ENCODE data around the gene BAX.
A peak's percentile ranks its signal among the peaks of the same experiment; 100 is the strongest.
"Not testable (repeated sequence)": the region's sequence is repeated elsewhere in the genome, so short reads cannot be mapped to it uniquely, and the experiment has no call there.

BAX gene

GRCh38 chr19:48954595-48955307 is at the start of gene BAX:
TSS of gene BAX (plus strand) at chr19:48954875. CDS start at chr19:48954929, 54 bp downstream.
- peak; percentile 86 to 94 for DNase-seq

- no peak for DNase-seq
Observed at GRCh38 chr19:48905664-48906063, 49.0 kb upstream of the BAX start.

- DNase-seq: no peak
Observed at GRCh38 chr19:48906324-48906723, 48.4 kb upstream of the BAX start.

- DNase-seq: no peak
Observed at GRCh38 chr19:48907671-48908070, 47.0 kb upstream of the BAX start.

GRCh38 chr19:48909424-48910077 is 45.1 kb upstream of the BAX start:
- not testable (repeated sequence) for DNase-seq

GRCh38 chr19:48910803-48911202 is 43.9 kb upstream of the BAX start:
- no peak for DNase-seq

- DNase-seq: no peak
Observed at GRCh38 chr19:48913114-48913889, 41.4 kb upstream of the BAX start.

GRCh38 chr19:48914181-48914580 is 40.5 kb upstream of the BAX start:
- DNase-seq: no peak

GRCh38 chr19:48915757-48916156 is 38.9 kb upstream of the BAX start:
- no peak for DNase-seq

- DNase-seq: no peak
Observed at GRCh38 chr19:48918071-48918470, 36.6 kb upstream of the BAX start.

- DNase-seq: no peak
Observed at GRCh38 chr19:48918801-48919247, 35.9 kb upstream of the BAX start.

GRCh38 chr19:48919271-48919670 is 35.4 kb upstream of the BAX start:
- not testable (repeated sequence) for DNase-seq

GRCh38 chr19:48920949-48921348 is 33.7 kb upstream of the BAX start:
- no peak for DNase-seq

GRCh38 chr19:48921721-48922500 is 32.8 kb upstream of the BAX start:
- DNase-seq: no peak

GRCh38 chr19:48922548-48923490 is 31.9 kb upstream of the BAX start:
- DNase-seq: no peak

- no peak for DNase-seq
Observed at GRCh38 chr19:48925240-48925843, 29.3 kb upstream of the BAX start.

- DNase-seq: not testable (repeated sequence)
Observed at GRCh38 chr19:48925890-48926289, 28.8 kb upstream of the BAX start.

- DNase-seq: peak; percentile 9 to 16
Observed at GRCh38 chr19:48926909-48927308, 27.8 kb upstream of the BAX start.

GRCh38 chr19:48927692-48928091 is 27.0 kb upstream of the BAX start:
- not testable (repeated sequence) for DNase-seq

- DNase-seq: no peak
Observed at GRCh38 chr19:48928164-48929025, 26.3 kb upstream of the BAX start.

Measured in stimulated activated CD4-positive, alpha-beta T cell treated with anti-CD3 and anti-CD28 coated beads, Interleukin-4, amount 100 ng/mL, for 4 hours (primary cell).